ENCODE measurements around the gene RBM39.
"Not testable (repeated sequence)": the region's sequence is repeated elsewhere in the genome, so short reads cannot be mapped to it uniquely, and the experiment has no call there.

RBM39 gene

GRCh38 chr20:35731469-35731788, 10.6 kb downstream of the RBM39 start:
- H3K9ac ChIP-seq (ENCODE audit: low read length), result no peak overlapping the region
- H3K4me3 ChIP-seq (ENCODE audit: low read length), result no peak overlapping the region
- no peaks in the 10 kb centered on the region for H3K27me3 ChIP-seq (ENCODE audit: control insufficient read depth, insufficient read depth, low read length)
- no peaks in the 10 kb centered on the region for H3K9me3 ChIP-seq (ENCODE audit: control insufficient read depth, low read length)
- H3K4me1 ChIP-seq (ENCODE audit: control insufficient read depth, insufficient read depth, low read length), result peaks cover 40% of the 10 kb centered on the region
- H3K36me3 ChIP-seq (ENCODE audit: control insufficient read depth, insufficient read depth, low read length), result peaks cover 12% of the 10 kb centered on the region

- H3K4me3 ChIP-seq (ENCODE audit: low read length), result no peak overlapping the region
- no peaks in the 10 kb centered on the region for H3K27me3 ChIP-seq (ENCODE audit: control insufficient read depth, insufficient read depth, low read length)
- peaks cover 8% of the 10 kb centered on the region for H3K36me3 ChIP-seq (ENCODE audit: control insufficient read depth, insufficient read depth, low read length)
- H3K4me1 ChIP-seq (ENCODE audit: control insufficient read depth, insufficient read depth, low read length), result peaks cover 34% of the 10 kb centered on the region
- no peak overlapping the region for H3K9ac ChIP-seq (ENCODE audit: low read length)
- no peaks in the 10 kb centered on the region for H3K9me3 ChIP-seq (ENCODE audit: control insufficient read depth, low read length)
Observed at GRCh38 chr20:35730583-35731468, 11.2 kb downstream of the RBM39 start.

GRCh38 chr20:35729836-35730582, 12.1 kb downstream of the RBM39 start:
- H3K4me1 ChIP-seq (ENCODE audit: control insufficient read depth, insufficient read depth, low read length), result peaks cover 30% of the 10 kb centered on the region
- H3K27me3 ChIP-seq (ENCODE audit: control insufficient read depth, insufficient read depth, low read length), result no peaks in the 10 kb centered on the region

GRCh38 chr20:35729283-35729807, 12.7 kb downstream of the RBM39 start:
- H3K9ac ChIP-seq (ENCODE audit: low read length), result no peak overlapping the region
- no peak overlapping the region for H3K4me3 ChIP-seq (ENCODE audit: low read length)
- peaks cover 26% of the 10 kb centered on the region for H3K4me1 ChIP-seq (ENCODE audit: control insufficient read depth, insufficient read depth, low read length)
- no peaks in the 10 kb centered on the region for H3K9me3 ChIP-seq (ENCODE audit: control insufficient read depth, low read length)
- H3K36me3 ChIP-seq (ENCODE audit: control insufficient read depth, insufficient read depth, low read length), result peaks cover 4% of the 10 kb centered on the region
- H3K27me3 ChIP-seq (ENCODE audit: control insufficient read depth, insufficient read depth, low read length), result no peaks in the 10 kb centered on the region

More at GRCh38 chr20:35729836-35730582, 12.1 kb downstream of the RBM39 start:
- Histone ChIP-seq H3K4me3 (ENCODE audit: low read length) (no peak overlapping the region), H3K36me3 (ENCODE audit: control insufficient read depth, insufficient read depth, low read length) (peaks cover 4% of the 10 kb centered on the region), H3K9me3 (ENCODE audit: control insufficient read depth, low read length) (no peaks in the 10 kb centered on the region), H3K9ac (ENCODE audit: low read length) (no peak overlapping the region)

- Histone ChIP-seq H3K27me3 (ENCODE audit: control insufficient read depth, insufficient read depth, low read length) (no peaks in the 10 kb centered on the region), H3K4me3 (ENCODE audit: low read length) (no peak overlapping the region), H3K9me3 (ENCODE audit: control insufficient read depth, low read length) (no peaks in the 10 kb centered on the region), H3K9ac (ENCODE audit: low read length) (no peak overlapping the region), H3K36me3 (ENCODE audit: control insufficient read depth, insufficient read depth, low read length) (no peaks in the 10 kb centered on the region), H3K4me1 (ENCODE audit: control insufficient read depth, insufficient read depth, low read length) (peaks cover 12% of the 10 kb centered on the region)
Observed at GRCh38 chr20:35726842-35727711, 15.0 kb downstream of the RBM39 start.

GRCh38 chr20:35724321-35725230, 17.5 kb downstream of the RBM39 start:
- H3K9ac ChIP-seq (ENCODE audit: low read length), result no peak overlapping the region
- no peak overlapping the region for H3K4me3 ChIP-seq (ENCODE audit: low read length)
- no peaks in the 10 kb centered on the region for H3K9me3 ChIP-seq (ENCODE audit: control insufficient read depth, low read length)
- H3K36me3 ChIP-seq (ENCODE audit: control insufficient read depth, insufficient read depth, low read length), result peaks cover 13% of the 10 kb centered on the region
- H3K27me3 ChIP-seq (ENCODE audit: control insufficient read depth, insufficient read depth, low read length), result no peaks in the 10 kb centered on the region
- peaks cover 4% of the 10 kb centered on the region for H3K4me1 ChIP-seq (ENCODE audit: control insufficient read depth, insufficient read depth, low read length)

GRCh38 chr20:35723652-35724320, 18.3 kb downstream of the RBM39 start:
- not testable (repeated sequence) for H3K9me3 ChIP-seq (ENCODE audit: control insufficient read depth, low read length); H3K9ac ChIP-seq (ENCODE audit: low read length); H3K27me3 ChIP-seq (ENCODE audit: control insufficient read depth, insufficient read depth, low read length); H3K4me3 ChIP-seq (ENCODE audit: low read length); H3K4me1 ChIP-seq (ENCODE audit: control insufficient read depth, insufficient read depth, low read length)
- peaks cover 13% of the 10 kb centered on the region for H3K36me3 ChIP-seq (ENCODE audit: control insufficient read depth, insufficient read depth, low read length)

- not testable (repeated sequence) for H3K9me3 ChIP-seq (ENCODE audit: control insufficient read depth, low read length); H3K9ac ChIP-seq (ENCODE audit: low read length); H3K4me1 ChIP-seq (ENCODE audit: control insufficient read depth, insufficient read depth, low read length); H3K4me3 ChIP-seq (ENCODE audit: low read length); H3K27me3 ChIP-seq (ENCODE audit: control insufficient read depth, insufficient read depth, low read length)
- H3K36me3 ChIP-seq (ENCODE audit: control insufficient read depth, insufficient read depth, low read length), result peaks cover 13% of the 10 kb centered on the region
Observed at GRCh38 chr20:35723275-35723639, 18.8 kb downstream of the RBM39 start.

- Histone ChIP-seq H3K9me3 (ENCODE audit: control insufficient read depth, low read length) (no peaks in the 10 kb centered on the region), H3K36me3 (ENCODE audit: control insufficient read depth, insufficient read depth, low read length) (peaks cover 13% of the 10 kb centered on the region), H3K4me3 (ENCODE audit: low read length) (no peak overlapping the region), H3K4me1 (ENCODE audit: control insufficient read depth, insufficient read depth, low read length) (no peaks in the 10 kb centered on the region), H3K27me3 (ENCODE audit: control insufficient read depth, insufficient read depth, low read length) (no peaks in the 10 kb centered on the region), H3K9ac (ENCODE audit: low read length) (no peak overlapping the region)
Observed at GRCh38 chr20:35721621-35722020, 20.4 kb downstream of the RBM39 start.

- Histone ChIP-seq H3K9me3 (ENCODE audit: control insufficient read depth, low read length) (no peaks in the 10 kb centered on the region), H3K4me3 (ENCODE audit: low read length) (no peak overlapping the region), H3K27me3 (ENCODE audit: control insufficient read depth, insufficient read depth, low read length) (no peaks in the 10 kb centered on the region), H3K4me1 (ENCODE audit: control insufficient read depth, insufficient read depth, low read length) (no peaks in the 10 kb centered on the region), H3K9ac (ENCODE audit: low read length) (no peak overlapping the region), H3K36me3 (ENCODE audit: control insufficient read depth, insufficient read depth, low read length) (peaks cover 13% of the 10 kb centered on the region)
Observed at GRCh38 chr20:35721219-35721618, 20.8 kb downstream of the RBM39 start.

All from mucosa of stomach (tissue), 1 donor.